Measurements from ENCODE around the gene NEGR1. TPM values are rescaled to one million over a fixed set of nuclear protein-coding genes. Genes with fewer than 3 reads are reported as not detected.

The NEGR1 gene
- total and polyA plus RNA-seq, 2 experiments from 2014 or later: 0.57 to 0.94 TPM

DNA sequence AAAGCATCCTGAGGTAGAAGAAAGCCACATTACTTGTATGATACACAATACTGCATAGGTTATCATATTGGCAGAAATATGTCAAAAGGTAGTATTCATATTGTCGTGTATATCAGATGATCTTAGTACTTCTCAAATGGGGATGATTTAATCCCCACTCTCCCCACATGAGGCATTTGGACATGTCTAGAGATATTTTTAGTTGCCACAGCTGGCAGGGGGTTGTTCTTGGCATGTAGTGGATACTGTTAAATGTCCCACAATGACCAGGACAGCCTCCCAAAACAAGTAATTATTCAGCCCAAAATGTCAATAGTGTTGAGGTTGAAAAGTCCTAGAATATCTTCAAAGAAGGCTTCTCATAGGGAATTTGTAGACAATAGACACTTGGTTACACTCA is 162.8 kb downstream of the NEGR1 start (continued):
- TF ChIP-seq, protein P1, sequence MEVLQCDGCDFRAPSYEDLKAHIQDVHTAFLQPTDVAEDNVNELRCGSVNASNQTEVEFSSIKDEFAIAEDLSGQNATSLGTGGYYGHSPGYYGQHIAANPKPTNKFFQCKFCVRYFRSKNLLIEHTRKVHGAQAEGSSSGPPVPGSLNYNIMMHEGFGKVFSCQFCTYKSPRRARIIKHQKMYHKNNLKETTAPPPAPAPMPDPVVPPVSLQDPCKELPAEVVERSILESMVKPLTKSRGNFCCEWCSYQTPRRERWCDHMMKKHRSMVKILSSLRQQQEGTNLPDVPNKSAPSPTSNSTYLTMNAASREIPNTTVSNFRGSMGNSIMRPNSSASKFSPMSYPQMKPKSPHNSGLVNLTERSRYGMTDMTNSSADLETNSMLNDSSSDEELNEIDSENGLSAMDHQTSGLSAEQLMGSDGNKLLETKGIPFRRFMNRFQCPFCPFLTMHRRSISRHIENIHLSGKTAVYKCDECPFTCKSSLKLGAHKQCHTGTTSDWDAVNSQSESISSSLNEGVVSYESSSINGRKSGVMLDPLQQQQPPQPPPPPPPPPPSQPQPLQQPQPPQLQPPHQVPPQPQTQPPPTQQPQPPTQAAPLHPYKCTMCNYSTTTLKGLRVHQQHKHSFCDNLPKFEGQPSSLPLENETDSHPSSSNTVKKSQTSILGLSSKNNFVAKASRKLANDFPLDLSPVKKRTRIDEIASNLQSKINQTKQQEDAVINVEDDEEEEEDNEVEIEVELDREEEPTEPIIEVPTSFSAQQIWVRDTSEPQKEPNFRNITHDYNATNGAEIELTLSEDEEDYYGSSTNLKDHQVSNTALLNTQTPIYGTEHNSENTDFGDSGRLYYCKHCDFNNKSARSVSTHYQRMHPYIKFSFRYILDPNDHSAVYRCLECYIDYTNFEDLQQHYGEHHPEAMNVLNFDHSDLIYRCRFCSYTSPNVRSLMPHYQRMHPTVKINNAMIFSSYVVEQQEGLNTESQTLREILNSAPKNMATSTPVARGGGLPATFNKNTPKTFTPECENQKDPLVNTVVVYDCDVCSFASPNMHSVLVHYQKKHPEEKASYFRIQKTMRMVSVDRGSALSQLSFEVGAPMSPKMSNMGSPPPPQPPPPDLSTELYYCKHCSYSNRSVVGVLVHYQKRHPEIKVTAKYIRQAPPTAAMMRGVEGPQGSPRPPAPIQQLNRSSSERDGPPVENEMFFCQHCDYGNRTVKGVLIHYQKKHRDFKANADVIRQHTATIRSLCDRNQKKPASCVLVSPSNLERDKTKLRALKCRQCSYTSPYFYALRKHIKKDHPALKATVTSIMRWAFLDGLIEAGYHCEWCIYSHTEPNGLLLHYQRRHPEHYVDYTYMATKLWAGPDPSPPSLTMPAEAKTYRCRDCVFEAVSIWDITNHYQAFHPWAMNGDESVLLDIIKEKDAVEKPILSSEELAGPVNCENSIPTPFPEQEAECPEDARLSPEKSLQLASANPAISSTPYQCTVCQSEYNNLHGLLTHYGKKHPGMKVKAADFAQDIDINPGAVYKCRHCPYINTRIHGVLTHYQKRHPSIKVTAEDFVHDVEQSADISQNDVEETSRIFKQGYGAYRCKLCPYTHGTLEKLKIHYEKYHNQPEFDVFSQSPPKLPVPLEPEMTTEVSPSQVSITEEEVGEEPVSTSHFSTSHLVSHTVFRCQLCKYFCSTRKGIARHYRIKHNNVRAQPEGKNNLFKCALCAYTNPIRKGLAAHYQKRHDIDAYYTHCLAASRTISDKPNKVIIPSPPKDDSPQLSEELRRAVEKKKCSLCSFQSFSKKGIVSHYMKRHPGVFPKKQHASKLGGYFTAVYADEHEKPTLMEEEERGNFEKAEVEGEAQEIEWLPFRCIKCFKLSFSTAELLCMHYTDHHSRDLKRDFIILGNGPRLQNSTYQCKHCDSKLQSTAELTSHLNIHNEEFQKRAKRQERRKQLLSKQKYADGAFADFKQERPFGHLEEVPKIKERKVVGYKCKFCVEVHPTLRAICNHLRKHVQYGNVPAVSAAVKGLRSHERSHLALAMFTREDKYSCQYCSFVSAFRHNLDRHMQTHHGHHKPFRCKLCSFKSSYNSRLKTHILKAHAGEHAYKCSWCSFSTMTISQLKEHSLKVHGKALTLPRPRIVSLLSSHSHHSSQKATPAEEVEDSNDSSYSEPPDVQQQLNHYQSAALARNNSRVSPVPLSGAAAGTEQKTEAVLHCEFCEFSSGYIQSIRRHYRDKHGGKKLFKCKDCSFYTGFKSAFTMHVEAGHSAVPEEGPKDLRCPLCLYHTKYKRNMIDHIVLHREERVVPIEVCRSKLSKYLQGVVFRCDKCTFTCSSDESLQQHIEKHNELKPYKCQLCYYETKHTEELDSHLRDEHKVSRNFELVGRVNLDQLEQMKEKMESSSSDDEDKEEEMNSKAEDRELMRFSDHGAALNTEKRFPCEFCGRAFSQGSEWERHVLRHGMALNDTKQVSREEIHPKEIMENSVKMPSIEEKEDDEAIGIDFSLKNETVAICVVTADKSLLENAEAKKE (CRISPR knock-in tag; IDR thresholded peaks at IDR 0.05): no peak
- TF ChIP-seq ZNF331 (CRISPR knock-in tag; IDR thresholded peaks at IDR 0.05; ENCODE audit: low read depth) (no peak), EZH2 (IDR thresholded peaks at IDR 0.05; ENCODE audit: low read depth, unreplicated experiment) (no peak), POLR2AphosphoS5 (IDR thresholded peaks at IDR 0.05; ENCODE audit: low read depth) (no peak)
- TF ChIP-seq, protein P2, sequence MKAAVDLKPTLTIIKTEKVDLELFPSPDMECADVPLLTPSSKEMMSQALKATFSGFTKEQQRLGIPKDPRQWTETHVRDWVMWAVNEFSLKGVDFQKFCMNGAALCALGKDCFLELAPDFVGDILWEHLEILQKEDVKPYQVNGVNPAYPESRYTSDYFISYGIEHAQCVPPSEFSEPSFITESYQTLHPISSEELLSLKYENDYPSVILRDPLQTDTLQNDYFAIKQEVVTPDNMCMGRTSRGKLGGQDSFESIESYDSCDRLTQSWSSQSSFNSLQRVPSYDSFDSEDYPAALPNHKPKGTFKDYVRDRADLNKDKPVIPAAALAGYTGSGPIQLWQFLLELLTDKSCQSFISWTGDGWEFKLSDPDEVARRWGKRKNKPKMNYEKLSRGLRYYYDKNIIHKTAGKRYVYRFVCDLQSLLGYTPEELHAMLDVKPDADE (IDR thresholded peaks at IDR 0.05): no peak

DNA sequence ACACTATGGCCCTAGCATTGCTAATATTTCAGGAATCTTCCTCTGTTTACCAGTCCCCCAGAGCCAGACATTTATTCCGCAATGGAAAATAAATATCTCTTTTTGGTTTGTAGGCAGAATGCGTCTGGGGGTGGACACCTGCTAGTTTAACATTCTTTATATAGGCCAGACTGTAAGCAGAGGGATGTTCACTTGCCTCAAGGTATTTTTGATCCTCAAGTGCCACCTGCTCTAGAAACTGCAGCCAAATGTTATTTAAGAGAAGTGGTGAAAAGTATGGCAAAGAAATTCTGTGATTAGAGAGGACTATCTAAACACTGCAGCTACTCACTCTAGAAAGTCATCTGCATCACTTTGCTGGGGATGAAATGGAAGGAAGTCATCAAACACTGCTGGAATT is 164.7 kb downstream of the NEGR1 start:
- Mint-ChIP-seq H3K9me3 (no peaks in the 10 kb centered on the region), H3K27me3 (ENCODE audit: insufficient read depth, low read depth, poor library complexity) (no peaks in the 10 kb centered on the region)
- ATAC-seq: no peak
- TF ChIP-seq, protein P1 (CRISPR knock-in tag; IDR thresholded peaks at IDR 0.05): no peak
- TF ChIP-seq ZNF114 (CRISPR knock-in tag; IDR thresholded peaks at IDR 0.05) (no peak), JUNB (IDR thresholded peaks at IDR 0.05; ENCODE audit: unreplicated experiment) (no peak), STAT1 (IDR thresholded peaks at IDR 0.05; ENCODE audit: unreplicated experiment) (no peak), NANOG (IDR thresholded peaks at IDR 0.05; ENCODE audit: borderline replicate concordance) (no peak), EZH2phosphoT487 (IDR thresholded peaks at IDR 0.05; ENCODE audit: unreplicated experiment) (no peak)

More for the DNA sequence above, 164.7 kb downstream of the NEGR1 start:
- H3K36me3 ChIP-seq (ENCODE audit: insufficient read depth): no peaks in the 10 kb centered on the region
- H3K4me3 Mint-ChIP-seq: no peak overlapping the region
- H3K79me2 ChIP-seq (replicated peaks; ENCODE audit: insufficient read depth): no peaks in the 10 kb centered on the region
- no peaks in the 10 kb centered on the region for H3K27me3 ChIP-seq (ENCODE audit: insufficient read depth)
- H3K4me1 Mint-ChIP-seq: peaks cover 3% of the 10 kb centered on the region; the same call in 2 of the 3 replicates
- no peaks in the 10 kb centered on the region for H3K4me1 ChIP-seq (ENCODE audit: insufficient read depth)
- no peaks in the 10 kb centered on the region for H3F3A ChIP-seq (replicated peaks; ENCODE audit: low read depth)
- no peak overlapping the region for H3K27ac ChIP-seq (ENCODE audit: low read depth)
- H3K4me2 ChIP-seq: no peak overlapping the region
- no peaks in the 10 kb centered on the region for H4K20me1 ChIP-seq (replicated peaks; ENCODE audit: insufficient read depth)
- H3K36me3 Mint-ChIP-seq (ENCODE audit: low read depth): no peaks in the 10 kb centered on the region
- H3K4me3 ChIP-seq: no peak overlapping the region
- no peaks in the 10 kb centered on the region for H3K9me2 ChIP-seq (ENCODE audit: insufficient read depth)
- H3K27ac Mint-ChIP-seq: no peak overlapping the region
- H2AFZ ChIP-seq: no peak overlapping the region
- DNase-seq (ENCODE audit: low spot score): no peak

Measured in GM23338 (cell line).